DMS79 (cell line): ENCODE data around the gene SCRT2.

Experiments
- DNase-seq: peaks from one replicate; lab custom pipeline; 2025; lab: John Stamatoyannopoulos, UW

SCRT2 gene

GRCh38 chr20:672963-673602, 2.5 kb downstream of the SCRT2 start:
- DNase-seq: no peak

GRCh38 chr20:671252-672030, 4.2 kb downstream of the SCRT2 start:
- no peak for DNase-seq

- no peak for DNase-seq
These were observed 6.0 kb downstream of the SCRT2 start for GRCh38 chr20:669573-669972.

- no peak for DNase-seq
These were observed 7.0 kb downstream of the SCRT2 start for GRCh38 chr20:668638-669037.

GRCh38 chr20:668050-668449, 7.6 kb downstream of the SCRT2 start:
- no peak for DNase-seq

- no peak for DNase-seq
These were observed 8.1 kb downstream of the SCRT2 start for GRCh38 chr20:667351-668034.

GRCh38 chr20:666877-667276, 8.7 kb downstream of the SCRT2 start:
- no peak for DNase-seq

GRCh38 chr20:665276-665675, 10.3 kb downstream of the SCRT2 start:
- DNase-seq: no peak

- no peak for DNase-seq
These were observed 11.0 kb downstream of the SCRT2 start for GRCh38 chr20:664576-664975.

GRCh38 chr20:664151-664550, 11.5 kb downstream of the SCRT2 start:
- DNase-seq: no peak

- DNase-seq: no peak
These were observed 12.1 kb downstream of the SCRT2 start for GRCh38 chr20:663315-664090.

- DNase-seq: no peak
These were observed 13.1 kb downstream of the SCRT2 start for GRCh38 chr20:662277-663192.

GRCh38 chr20:661474-662270, 13.9 kb downstream of the SCRT2 start:
- DNase-seq: no peak

GRCh38 chr20:658731-659291, 16.8 kb downstream of the SCRT2 start:
- no peak for DNase-seq

- no peak for DNase-seq
These were observed 17.4 kb downstream of the SCRT2 start for GRCh38 chr20:658202-658601.

- no peak for DNase-seq
These were observed 19.6 kb downstream of the SCRT2 start for GRCh38 chr20:655726-656624.

- no peak for DNase-seq
These were observed 21.2 kb downstream of the SCRT2 start for GRCh38 chr20:654417-654750.

GRCh38 chr20:653590-654416, 21.8 kb downstream of the SCRT2 start:
- no peak for DNase-seq
